ENCODE results near the gene DAGLA. TPM values are rescaled to one million over a fixed set of nuclear protein-coding genes. Genes with fewer than 3 reads are reported as not detected.

Gene DAGLA
- total and polyA plus RNA-seq, 2 donors (not counting 1 experiment from before 2014, with no cell fraction given), result 0.06 TPM; not detected in 1

DNA sequence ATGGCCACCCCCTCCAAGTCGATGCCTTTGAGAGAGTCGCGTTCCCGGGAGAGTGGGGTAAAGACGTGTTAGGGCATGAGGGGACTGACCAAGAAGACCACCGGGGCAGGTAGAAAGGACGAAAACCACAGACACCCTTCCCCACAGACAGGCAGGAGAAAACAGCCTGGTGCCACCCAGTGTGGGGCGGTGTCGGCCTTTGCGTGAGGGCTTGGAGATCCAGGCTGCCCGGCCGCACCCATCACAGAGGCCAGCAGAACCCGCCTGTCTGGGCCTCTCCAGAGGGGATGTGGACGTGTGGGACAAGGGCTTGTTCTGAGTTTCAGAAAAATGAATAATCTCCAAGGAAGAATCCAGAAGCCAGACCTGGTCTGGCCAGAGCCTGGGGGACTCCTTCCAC, 30.8 kb downstream of the DAGLA start:
- Histone ChIP-seq H3K36me3 (replicated peaks in 1 of 2; ENCODE audit: control extremely low read depth in 1 of 2, control insufficient read depth in 1 of 2, extremely low read depth in 1 of 2, insufficient read depth in 2 of 2, low read length in 1 of 2) (no peaks in the 10 kb centered on the region), H2AFZ (ENCODE audit: insufficient read depth, low read depth, low read length, poor library complexity, severe bottlenecking) (no peak overlapping the region), H3K27me3 (replicated peaks in 1 of 4; ENCODE audit: control extremely low read depth in 1 of 4, control insufficient read depth in 3 of 4, insufficient read depth in 4 of 4, low read length in 3 of 4) (no peaks in the 10 kb centered on the region), H4K20me1 (ENCODE audit: control insufficient read depth, insufficient read depth, low read length, poor library complexity, severe bottlenecking) (no peaks in the 10 kb centered on the region), H3K4me2 (replicated peaks; ENCODE audit: low read depth, low read length, poor library complexity, severe bottlenecking) (no peak overlapping the region), H3K4me1 (ENCODE audit: control insufficient read depth in 2 of 2, insufficient read depth in 2 of 2, low read length in 2 of 2) (no peaks in the 10 kb centered on the region), H3K27ac (ENCODE audit: low read length in 2 of 2) (no peak overlapping the region), H3K79me2 (ENCODE audit: control insufficient read depth, insufficient read depth, low read length) (no peaks in the 10 kb centered on the region), H3K9ac (ENCODE audit: low read length) (no peak overlapping the region), H3K9me3 (ENCODE audit: control extremely low read depth in 1 of 3, control insufficient read depth in 2 of 3, insufficient read depth in 1 of 3, low read length in 2 of 3) (peaks cover 0 to 2% (median 0%) of the 10 kb centered on the region in 3 donors), H3K4me3 (ENCODE audit: control extremely low read depth in 1 of 5, extremely low read depth in 1 of 5, insufficient read depth in 1 of 5, low read depth in 2 of 5, low read length in 4 of 5) (no peak overlapping the region)
- ChIA-PET POLR2A (no interaction called here), CTCF (no interaction called here)
- intact Hi-C loops (cut with micrococcal nuclease), result no loop called here
- H3K27me3 Mint-ChIP-seq, result peaks cover 7% of the 10 kb centered on the region
- TF ChIP-seq EZH2 (IDR thresholded peaks at IDR 0.05; ENCODE audit: borderline replicate concordance, insufficient read depth, low read depth, low read length, poor library complexity, severe bottlenecking), result no peak
- WGBS (ENCODE audit: insufficient coverage), result 83% methylated on average over 11 of the region's 14 CpGs
- H3K27ac Mint-ChIP-seq, result no peak overlapping the region
- no peaks in the 10 kb centered on the region for H3K9me3 Mint-ChIP-seq (ENCODE audit: insufficient read depth)
- no peak for ATAC-seq (ENCODE audit: low read depth)
- H3K4me3 Mint-ChIP-seq, result no peak overlapping the region
- no peak for DNase-seq
- no peaks in the 10 kb centered on the region for H3K4me1 Mint-ChIP-seq

DNA sequence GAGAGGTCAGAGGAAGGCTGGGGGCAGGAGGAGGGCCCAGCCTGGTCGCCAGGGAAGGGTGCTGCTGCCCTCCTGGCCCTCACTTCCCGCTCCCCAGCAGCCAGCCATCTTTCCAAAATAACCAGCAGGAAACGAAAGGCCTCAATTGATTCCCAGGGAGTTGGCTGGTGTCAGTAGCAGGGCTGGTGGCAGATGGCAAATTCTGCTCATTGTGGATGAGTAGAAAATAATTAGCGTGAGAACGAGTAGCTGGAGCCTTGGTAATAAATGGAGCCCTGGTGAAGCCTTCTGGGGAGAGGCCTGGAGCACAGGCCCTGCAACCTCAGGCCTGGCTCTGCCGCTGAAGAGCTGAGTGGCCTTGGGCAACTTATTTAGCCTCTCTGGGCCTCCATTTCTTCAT, 31.3 kb downstream of the DAGLA start:
- Histone ChIP-seq H2AFZ (ENCODE audit: insufficient read depth, low read depth, low read length, poor library complexity, severe bottlenecking) (no peak overlapping the region), H3K9me3 (ENCODE audit: control extremely low read depth in 1 of 3, control insufficient read depth in 2 of 3, insufficient read depth in 1 of 3, low read length in 2 of 3) (peaks cover 0 to 2% (median 0%) of the 10 kb centered on the region in 3 donors), H3K4me1 (ENCODE audit: control insufficient read depth in 2 of 2, insufficient read depth in 2 of 2, low read length in 2 of 2) (no peaks in the 10 kb centered on the region), H3K4me2 (replicated peaks; ENCODE audit: low read depth, low read length, poor library complexity, severe bottlenecking) (no peak overlapping the region), H3K79me2 (ENCODE audit: control insufficient read depth, insufficient read depth, low read length) (no peaks in the 10 kb centered on the region), H4K20me1 (ENCODE audit: control insufficient read depth, insufficient read depth, low read length, poor library complexity, severe bottlenecking) (no peaks in the 10 kb centered on the region), H3K36me3 (replicated peaks in 1 of 2; ENCODE audit: control extremely low read depth in 1 of 2, control insufficient read depth in 1 of 2, extremely low read depth in 1 of 2, insufficient read depth in 2 of 2, low read length in 1 of 2) (no peaks in the 10 kb centered on the region), H3K9ac (ENCODE audit: low read length) (no peak overlapping the region), H3K27me3 (replicated peaks in 1 of 4; ENCODE audit: control extremely low read depth in 1 of 4, control insufficient read depth in 3 of 4, insufficient read depth in 4 of 4, low read length in 3 of 4) (no peaks in the 10 kb centered on the region), H3K4me3 (ENCODE audit: control extremely low read depth in 1 of 5, extremely low read depth in 1 of 5, insufficient read depth in 1 of 5, low read depth in 2 of 5, low read length in 4 of 5) (no peak overlapping the region), H3K27ac (ENCODE audit: low read length in 2 of 2) (no peak overlapping the region)
- H3K9me3 Mint-ChIP-seq (ENCODE audit: insufficient read depth), result no peaks in the 10 kb centered on the region
- no peak for TF ChIP-seq EZH2 (IDR thresholded peaks at IDR 0.05; ENCODE audit: borderline replicate concordance, insufficient read depth, low read depth, low read length, poor library complexity, severe bottlenecking)
- TF ChIP-seq, protein P1, sequence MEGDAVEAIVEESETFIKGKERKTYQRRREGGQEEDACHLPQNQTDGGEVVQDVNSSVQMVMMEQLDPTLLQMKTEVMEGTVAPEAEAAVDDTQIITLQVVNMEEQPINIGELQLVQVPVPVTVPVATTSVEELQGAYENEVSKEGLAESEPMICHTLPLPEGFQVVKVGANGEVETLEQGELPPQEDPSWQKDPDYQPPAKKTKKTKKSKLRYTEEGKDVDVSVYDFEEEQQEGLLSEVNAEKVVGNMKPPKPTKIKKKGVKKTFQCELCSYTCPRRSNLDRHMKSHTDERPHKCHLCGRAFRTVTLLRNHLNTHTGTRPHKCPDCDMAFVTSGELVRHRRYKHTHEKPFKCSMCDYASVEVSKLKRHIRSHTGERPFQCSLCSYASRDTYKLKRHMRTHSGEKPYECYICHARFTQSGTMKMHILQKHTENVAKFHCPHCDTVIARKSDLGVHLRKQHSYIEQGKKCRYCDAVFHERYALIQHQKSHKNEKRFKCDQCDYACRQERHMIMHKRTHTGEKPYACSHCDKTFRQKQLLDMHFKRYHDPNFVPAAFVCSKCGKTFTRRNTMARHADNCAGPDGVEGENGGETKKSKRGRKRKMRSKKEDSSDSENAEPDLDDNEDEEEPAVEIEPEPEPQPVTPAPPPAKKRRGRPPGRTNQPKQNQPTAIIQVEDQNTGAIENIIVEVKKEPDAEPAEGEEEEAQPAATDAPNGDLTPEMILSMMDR (IDR thresholded peaks at IDR 0.05), result no peak
- H3K27me3 Mint-ChIP-seq, result peaks cover 11% of the 10 kb centered on the region
- no peak for DNase-seq
- WGBS (ENCODE audit: insufficient coverage), result 96% methylated on average over 3 of the region's 6 CpGs
- H3K4me1 Mint-ChIP-seq, result no peaks in the 10 kb centered on the region
- ChIA-PET CTCF (no interaction called here), POLR2A (no interaction called here)
- ATAC-seq (ENCODE audit: low read depth), result no peak
- no peak overlapping the region for H3K4me3 Mint-ChIP-seq
- intact Hi-C loops (cut with micrococcal nuclease), result no loop called here
- H3K27ac Mint-ChIP-seq, result no peak overlapping the region
